IMR-90 (cell line): Measurements from ENCODE around the gene SYS1. TPM values are rescaled to one million over a fixed set of nuclear protein-coding genes. Genes with fewer than 3 reads are reported as not detected.

ENCODE experiments used
- ATAC-seq: fragments of 200-7000 bp; cut with Tn5 transposase; 2 replicates; pipeline ENCODE4 v1.9.1; 2020; ENCODE audit warnings: low read depth, mild to moderate bottlenecking, moderate library complexity
- BruUV-seq: library from RNA; stranded (reverse); fragments of 400-500 nt; replicated peaks from 2 replicates; lab custom pipeline; 2021; lab: Mats Ljungman, UMichigan
- CTCF ChIA-PET: fragments of 300-600 bp; formaldehyde crosslinking; extraction: SDS; loops from one replicate; lab custom pipeline; 2021; ENCODE audit warnings: antibody characterized with exemption; lab: Yijun Ruan, JAX
- POLR2A ChIA-PET: fragments of 300-600 bp; sonication (Branson Sonifier 250); formaldehyde crosslinking; loops from one replicate; lab custom pipeline; 2022; ENCODE audit warnings: antibody characterized with exemption; ENCODE audit not compliant: unreplicated experiment; lab: Charles Lee
- DNase-seq: peaks from one replicate; pipeline ENCODE4 v3.0.0; 2013
- H2AFZ ChIP-seq: replicated peaks from 2 replicates; pipeline ENCODE3; 2013; ENCODE audit warnings: low read length, mild to moderate bottlenecking; ENCODE audit not compliant: poor library complexity
- H2AK5ac ChIP-seq: 2 replicates; pipeline ENCODE4 v1.6.1; 2013; ENCODE audit warnings: low read depth, low read length, inconsistent platforms
- H2AK9ac ChIP-seq: replicated peaks from 2 replicates; pipeline ENCODE3; 2013; ENCODE audit warnings: mild to moderate bottlenecking, low read depth, low read length, moderate library complexity; ENCODE audit not compliant: poor library complexity
- H2BK120ac ChIP-seq: 2 replicates; pipeline ENCODE4 v1.6.1; 2013; ENCODE audit warnings: low read depth, low read length, inconsistent platforms
- H2BK15ac ChIP-seq: 3 replicates; pipeline ENCODE4 v1.6.1; 2013; ENCODE audit warnings: low read depth, low read length, inconsistent platforms
- H2BK20ac ChIP-seq: 2 replicates; pipeline ENCODE4 v1.6.1; 2013; ENCODE audit warnings: low read depth, mild to moderate bottlenecking, inconsistent platforms, low read length, moderate library complexity
- H2BK5ac ChIP-seq: 2 replicates; pipeline ENCODE4 v1.6.1; 2013; ENCODE audit warnings: mild to moderate bottlenecking, low read depth, low read length, inconsistent platforms; ENCODE audit not compliant: poor library complexity, severe bottlenecking
- H3K14ac ChIP-seq: replicated peaks from 2 replicates; pipeline ENCODE4 v1.6.1; 2013; ENCODE audit warnings: low read depth, low read length, inconsistent platforms
- H3K18ac ChIP-seq: 2 replicates; pipeline ENCODE4 v1.6.1; 2013; ENCODE audit warnings: low read depth, low read length, control low read depth
- H3K23ac ChIP-seq: 2 replicates; pipeline ENCODE4 v1.6.1; 2013; ENCODE audit warnings: low read depth, low read length, inconsistent platforms
- H3K27ac ChIP-seq: 2 replicates; pipeline ENCODE4 v1.5.1; 2013; ENCODE audit warnings: mild to moderate bottlenecking, control low read depth, low read length; ENCODE audit not compliant: insufficient read depth
- H3K27me3 ChIP-seq: 2 replicates; pipeline ENCODE4 v1.6.1; 2013; ENCODE audit warnings: low read length; ENCODE audit not compliant: control insufficient read depth, insufficient read depth
- H3K36me3 ChIP-seq: 2 replicates; pipeline ENCODE4 v1.6.1; 2013; ENCODE audit warnings: low read length, mixed read lengths; ENCODE audit not compliant: control insufficient read depth, insufficient read depth
- H3K4ac ChIP-seq: 2 replicates; pipeline ENCODE4 v1.6.1; 2013; ENCODE audit warnings: low read depth, low read length, inconsistent platforms
- H3K4me1 ChIP-seq: 2 replicates; pipeline ENCODE4 v1.6.1; 2013; ENCODE audit warnings: low read length, mixed read lengths; ENCODE audit not compliant: control insufficient read depth, insufficient read depth
- H3K4me2 ChIP-seq: 2 replicates; pipeline ENCODE4 v1.6.1; 2013; ENCODE audit warnings: low read depth, mild to moderate bottlenecking, control low read depth, low read length, moderate library complexity
- H3K4me3 ChIP-seq: 2 replicates; pipeline ENCODE4 v1.5.1; 2013; ENCODE audit warnings: low read depth, mild to moderate bottlenecking, control low read depth, low read length, moderate library complexity; ENCODE audit not compliant: insufficient read depth
- H3K56ac ChIP-seq: 2 replicates; pipeline ENCODE4 v1.6.1; 2013; ENCODE audit warnings: low read length, inconsistent platforms; ENCODE audit not compliant: insufficient read depth; ENCODE audit errors: extremely low read depth
- H3K79me1 ChIP-seq, 2 experiments: 2 replicates each; pipeline ENCODE4 v1.6.1; 2013; ENCODE audit warnings: low read length in 2 of 2, inconsistent platforms in 1 of 2, low read depth in 1 of 2
- H3K9ac ChIP-seq: 2 replicates; pipeline ENCODE4 v1.6.1; 2013; ENCODE audit warnings: low read depth, low read length, control low read depth
- H3K9me1 ChIP-seq: 2 replicates; pipeline ENCODE4 v1.6.1; 2013; ENCODE audit warnings: low read length, inconsistent platforms; ENCODE audit not compliant: insufficient read depth
- H3K9me3 ChIP-seq: 2 replicates; pipeline ENCODE4 v1.6.1; 2013; ENCODE audit warnings: low read length; ENCODE audit not compliant: control insufficient read depth, insufficient read depth
- H4K20me1 ChIP-seq: 2 replicates; pipeline ENCODE4 v1.6.1; 2013; ENCODE audit warnings: low read length, inconsistent platforms; ENCODE audit not compliant: insufficient read depth
- H4K5ac ChIP-seq: 2 replicates; pipeline ENCODE4 v1.6.1; 2013; ENCODE audit warnings: mild to moderate bottlenecking, low read depth, low read length, control low read depth
- H4K8ac ChIP-seq, 2 experiments: 2 replicates each; pipeline ENCODE4 v1.6.1; 2013; ENCODE audit warnings: low read depth in 2 of 2, low read length in 2 of 2, control low read depth in 1 of 2, inconsistent platforms in 1 of 2
- H4K91ac ChIP-seq: 2 replicates; pipeline ENCODE4 v1.6.1; 2013; ENCODE audit warnings: low read depth, low read length, inconsistent platforms; ENCODE audit not compliant: insufficient read depth
- CTCF ChIP-seq: conservative IDR thresholded peaks from 2 replicates; pipeline ENCODE4 v1.5.1; 2012; ENCODE audit warnings: mild to moderate bottlenecking, low read depth, low read length, improper control_type of control experiment
- MAFK ChIP-seq: IDR thresholded peaks from 2 replicates; pipeline ENCODE4 v1.6.1; 2012; ENCODE audit warnings: low read depth, low read length, improper control_type of control experiment
- NFE2L2 ChIP-seq: fragments of 150-350 bp; IDR thresholded peaks from 2 replicates; pipeline ENCODE4 v1.6.1; 2016; ENCODE audit warnings: low read depth, mild to moderate bottlenecking, low read length
- USF2 ChIP-seq: fragments of 150-350 bp; IDR thresholded peaks from 2 replicates; pipeline ENCODE4 v1.6.1; 2017; ENCODE audit warnings: mild to moderate bottlenecking, antibody characterized with exemption, low read length, low read depth
- WGBS, 2 experiments: methylation state at CpG; one replicate each; pipeline versions ENCODE4 v1.1.5 to v1.1.7; 2013; ENCODE audit warnings: missing lambda C conversion rate in 2 of 2; ENCODE audit not compliant: insufficient read length in 1 of 2; ENCODE audit errors: extremely low coverage in 2 of 2; 5-methylcytosine and 5-hydroxymethylcytosine counted together
- dilution Hi-C: fragments of 300-500 bp; cut with HindIII; formaldehyde crosslinking; loops from one replicate; pipeline ENCODE4 v1.14.3; 2018; ENCODE audit warnings: low sequenced_read_pairs; ENCODE audit not compliant: unreplicated experiment
- in situ Hi-C: fragments of 300-500 bp; cut with MboI; formaldehyde crosslinking; loops from 3 replicates; pipeline ENCODE4 v1.14.3; 2019; ENCODE audit warnings: low sequenced_read_pairs, inconsistent platforms, mixed read lengths
- intact Hi-C: fragments of 100-400 bp; cut with micrococcal nuclease; formaldehyde crosslinking; loops from 2 replicates; pipeline ENCODE4 v1.10.0; 2022
- polyA plus RNA-seq, 3 experiments: library from polyadenylated mRNA; depleted of rRNA; stranded (reverse); fragments of >200 nt; gene quantifications; 2 replicates each; pipeline ENCODE4 v1.2.3, GENCODE V29; 2012; ENCODE audit warnings: low replicate concordance in 1 of 3
- total RNA-seq: library from RNA; depleted of rRNA; stranded (reverse); fragments of >200 nt; gene quantifications from 2 replicates; pipeline ENCODE4 v1.2.3, GENCODE V29; 2012

SYS1 gene
- total and polyA plus RNA-seq, 2 of the 4 experiments (the other 2 are of a cell fraction): 12.9 to 24.6 TPM

GRCh38 chr20:45374966-45375365 is 12.0 kb downstream of the SYS1 start:
- Histone ChIP-seq H2BK15ac (no peak overlapping the region), H2AFZ (no peak overlapping the region), H3K4me1 (no peaks in the 10 kb centered on the region; the same call in 1 of the 2 replicates), H3K23ac (no peak overlapping the region), H3K27me3 (no peaks in the 10 kb centered on the region), H3K4ac (no peak overlapping the region), H2BK20ac (no peak overlapping the region), H2AK9ac (no peak overlapping the region), H4K20me1 (no peaks in the 10 kb centered on the region), H3K18ac (no peak overlapping the region), H3K56ac (no peak overlapping the region), H3K79me1 (no peaks in the 10 kb centered on the region), H3K4me2 (no peak overlapping the region), H3K4me3 (no peak overlapping the region), H3K14ac (no peak overlapping the region), H3K27ac (no peak overlapping the region), H4K8ac (no peak overlapping the region), H3K9me1 (no peaks in the 10 kb centered on the region), H2BK5ac (no peak overlapping the region), H3K9me3 (no peaks in the 10 kb centered on the region), H3K9ac (no peak overlapping the region), H2BK120ac (no peak overlapping the region), H4K5ac (no peak overlapping the region), H3K36me3 (no peaks in the 10 kb centered on the region), H2AK5ac (no peak overlapping the region), H4K91ac (no peak overlapping the region)
- intact Hi-C loops (loop anchor here (1.0 kb wide), 2 partner anchors 62 to 396 kb away; no protein-coding TSS in a partner anchor), dilution Hi-C loops (no loop called here), in situ Hi-C loops (loop anchor here (5.0 kb wide), 1 partner anchor 42 kb away; the partner anchor contains the start of gene PIGT)
- ChIA-PET POLR2A (no interaction called here), CTCF (interaction anchor here (1.7 to 3.7 kb wide), 2 partner anchors 62 to 396 kb away, joined by 6 to 38 read pairs; no protein-coding TSS in a partner anchor)
- 98% methylated on average over 13 of the region's 14 CpGs; no CpG with 5 or more reads in 1 of the 2 experiments for WGBS, 2 experiments
- no peak for DNase-seq
- ATAC-seq: no peak
- no TSS peak for BruUV-seq
- no peak for TF ChIP-seq MAFK
- TF ChIP-seq CTCF: no peak
- no peak for TF ChIP-seq USF2
- no peak for TF ChIP-seq NFE2L2
